ENCODE measurements around the gene ATRIP.

GRCh38 chr3:48427630-48427962, 18.9 kb upstream of the ATRIP start:
- no peak for TF ChIP-seq CTCF (IDR thresholded peaks at IDR 0.05; ENCODE audit: borderline replicate concordance, extremely low read depth, low read length, poor library complexity, severe bottlenecking)
- TF ChIP-seq EZH2 (IDR thresholded peaks at IDR 0.05; ENCODE audit: borderline replicate concordance, low read depth, low read length, severe bottlenecking): no peak

All from DND-41 (cell line).